HT-29 (cell line): ENCODE measurements around the gene NTRK3. TPM values are rescaled to one million over a fixed set of nuclear protein-coding genes. Genes with fewer than 3 reads are reported as not detected.
"Not testable (repeated sequence)": the region's sequence is repeated elsewhere in the genome, so short reads cannot be mapped to it uniquely, and the experiment has no call there.

Source experiments
- DNase-seq: peaks from one replicate; pipeline ENCODE4 v3.0.0-alpha.2; 2015; ENCODE audit warnings: low spot score
- total RNA-seq: library from RNA; depleted of rRNA; stranded (reverse); fragments of >200 nt; shearing (Covaris generic); gene quantifications from 2 replicates; pipeline ENCODE4 v1.2.3, GENCODE V29; 2014

NTRK3 gene
- total RNA-seq, 1 experiment from 2014 or later, result not detected

DNA sequence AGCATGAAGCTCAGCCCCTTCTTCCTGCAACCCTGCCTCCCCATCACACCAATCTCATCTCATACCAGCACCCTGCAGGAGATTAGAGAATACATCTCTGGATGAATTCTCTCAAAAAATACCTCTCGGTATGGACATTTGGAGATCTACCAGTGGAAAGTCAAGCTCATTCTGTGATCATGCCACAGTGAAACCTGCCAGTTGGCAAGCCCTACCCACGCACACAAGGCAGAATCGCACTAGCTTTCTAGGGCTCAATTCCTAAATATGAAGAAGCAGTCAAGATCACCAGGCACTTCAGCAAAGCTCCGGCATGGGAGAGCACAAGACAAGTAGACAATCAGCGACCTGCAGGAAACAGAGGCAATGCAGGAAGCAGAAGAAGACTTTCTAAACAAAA, 221.2 kb downstream of the NTRK3 start:
- DNase-seq, result no peak

DNA sequence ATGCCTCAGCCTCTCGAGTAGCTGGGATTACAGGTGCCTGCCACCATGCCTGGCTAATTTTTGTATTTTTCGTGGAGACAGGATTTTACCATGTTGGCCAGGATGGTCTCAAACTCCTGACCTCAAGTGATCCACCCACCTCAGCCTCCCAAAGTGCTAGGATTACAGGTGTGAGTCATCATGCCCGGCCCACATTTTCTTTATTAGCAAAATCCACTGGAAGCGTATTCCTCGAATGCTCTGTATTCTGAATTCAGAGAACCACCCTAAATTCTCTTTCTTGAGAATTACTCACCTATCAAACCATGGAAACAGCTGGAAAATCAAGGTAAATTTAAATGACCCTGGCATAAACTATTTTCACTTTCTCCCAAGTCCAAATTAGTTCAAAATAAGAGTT, 223.1 kb downstream of the NTRK3 start:
- not testable (repeated sequence) for DNase-seq

DNA sequence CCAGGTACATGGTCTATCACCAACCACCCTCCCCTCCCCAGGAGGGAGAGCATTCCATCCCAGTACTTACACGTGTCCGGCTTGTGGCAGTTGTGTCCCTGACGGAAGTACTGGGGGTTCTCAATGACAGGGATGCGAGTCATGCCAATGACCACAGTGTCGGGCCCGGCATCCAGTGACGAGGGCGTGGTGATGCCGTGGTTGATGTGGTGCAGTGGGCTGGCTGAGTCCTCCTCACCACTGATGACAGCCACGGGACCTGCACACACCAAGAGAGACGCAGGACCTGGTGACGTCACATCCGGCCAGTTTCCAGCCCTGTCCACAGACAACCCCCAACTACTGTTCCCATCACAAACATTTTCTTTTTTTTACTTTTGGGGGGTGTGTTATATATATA, 223.8 kb downstream of the NTRK3 start:
- DNase-seq, result no peak

DNA sequence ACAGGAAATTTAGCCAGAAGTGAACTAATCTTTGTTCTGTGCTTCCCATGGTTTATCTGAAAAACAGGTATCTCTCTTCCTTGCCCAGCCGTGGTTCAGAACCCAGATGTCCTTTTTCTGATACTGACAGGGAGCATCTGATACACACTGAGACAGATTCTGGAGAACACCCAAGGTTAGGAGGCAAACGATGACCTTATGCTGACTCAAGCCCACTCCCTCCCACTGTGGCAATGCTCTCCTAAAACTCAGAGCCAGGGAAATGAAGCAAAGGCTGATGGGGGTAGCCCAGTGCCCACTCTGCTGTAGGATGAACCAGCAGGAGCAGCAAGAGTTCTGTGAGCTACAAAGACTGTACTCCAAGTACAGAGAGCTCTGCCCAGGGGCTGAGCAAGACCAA, 225.1 kb downstream of the NTRK3 start:
- no peak for DNase-seq

DNA sequence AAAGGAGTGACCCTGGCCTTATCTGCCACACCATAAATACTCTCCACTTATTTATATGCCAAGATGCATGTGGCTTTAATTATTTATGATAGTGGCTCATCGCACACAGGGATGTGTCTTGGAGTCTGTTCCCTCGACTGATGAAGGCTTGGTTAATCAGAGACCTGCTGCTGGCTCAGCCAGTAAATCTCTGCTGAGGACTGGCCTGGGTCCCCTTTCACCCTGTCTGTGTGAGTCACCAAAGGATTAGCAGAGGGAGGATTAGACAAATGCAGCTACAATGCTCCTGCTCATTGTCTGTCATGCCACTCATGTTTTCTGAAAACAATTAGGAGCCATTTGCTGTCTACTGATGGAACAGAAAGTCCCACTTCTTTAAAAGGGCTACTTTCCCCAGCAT, 226.8 kb downstream of the NTRK3 start:
- DNase-seq, result no peak

DNA sequence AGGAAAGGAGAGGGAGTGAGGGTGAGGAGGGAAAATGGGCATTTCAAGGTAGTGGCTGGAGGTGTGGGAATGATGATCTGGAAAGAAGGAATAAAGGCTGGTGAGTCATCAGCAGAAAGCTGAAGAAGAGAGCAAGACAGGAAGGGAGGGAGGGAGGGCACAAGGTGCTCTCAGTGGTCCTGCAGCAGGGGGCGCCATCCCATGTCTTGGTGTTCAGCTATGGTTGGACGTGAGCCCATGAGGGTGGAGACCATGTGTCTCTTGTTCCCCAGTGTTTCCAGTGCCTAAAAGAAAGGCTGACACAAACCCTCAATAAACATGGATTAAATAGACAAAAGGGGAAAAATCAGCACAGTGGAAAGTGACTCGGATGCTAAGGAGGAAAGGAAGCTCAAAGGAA, 228.5 kb downstream of the NTRK3 start:
- no peak for DNase-seq

DNA sequence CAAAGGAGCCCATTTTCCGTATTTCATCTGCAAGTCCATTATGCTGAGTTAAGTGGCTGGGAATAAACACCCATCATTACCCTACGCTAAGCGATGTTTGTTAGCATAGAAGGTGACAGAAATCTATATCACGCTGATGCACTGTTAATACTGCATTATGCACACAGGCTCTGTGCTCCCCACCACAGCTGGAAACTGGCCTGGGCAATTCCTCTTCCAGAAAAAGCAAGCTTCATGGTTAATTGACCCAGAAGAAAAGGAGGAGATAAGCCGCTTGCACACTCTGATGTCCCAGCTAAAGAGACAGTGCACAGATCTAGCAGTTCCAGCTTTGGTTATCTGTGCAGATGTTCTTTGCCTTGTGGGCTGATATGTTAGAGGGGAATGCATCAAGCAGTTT, 232.6 kb downstream of the NTRK3 start:
- no peak for DNase-seq

DNA sequence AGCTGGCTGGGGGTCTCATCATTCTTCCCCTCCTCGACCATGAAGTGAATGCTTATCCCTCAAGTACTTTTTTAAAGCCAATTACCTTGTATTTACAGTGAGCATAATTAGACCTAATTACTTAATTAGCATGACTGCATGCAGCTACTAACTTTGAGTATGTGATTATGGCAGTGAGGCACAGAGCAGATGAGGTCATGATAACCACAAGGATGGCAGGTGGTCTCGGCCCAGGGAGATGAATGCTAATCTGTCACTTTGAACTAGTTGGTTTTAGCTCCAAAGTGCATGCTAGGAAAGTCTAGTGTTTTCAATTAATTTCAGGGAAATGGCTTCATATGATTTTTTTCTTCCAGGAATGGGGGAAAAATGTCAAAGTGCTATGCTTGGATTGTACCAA, 233.8 kb downstream of the NTRK3 start:
- DNase-seq, result no peak

DNA sequence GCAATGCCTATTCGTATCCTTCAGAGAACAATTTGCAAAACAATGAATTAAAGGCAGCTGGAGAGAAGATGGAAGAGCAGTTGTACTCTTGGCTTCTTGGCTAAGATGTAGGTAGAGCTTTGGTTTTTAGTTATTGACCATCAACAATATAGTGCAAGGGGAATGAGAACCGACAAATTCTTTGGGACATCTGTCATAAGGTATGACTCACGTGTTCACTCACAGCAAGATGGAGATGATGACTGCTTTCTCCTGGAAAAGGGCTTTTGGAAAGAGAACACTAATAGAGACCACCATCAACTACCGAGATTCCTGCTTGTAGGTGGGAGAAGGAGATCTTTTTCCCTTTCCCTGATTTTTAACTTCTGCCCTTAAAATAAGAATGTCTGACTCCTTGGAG, 234.9 kb downstream of the NTRK3 start:
- DNase-seq, result no peak

DNA sequence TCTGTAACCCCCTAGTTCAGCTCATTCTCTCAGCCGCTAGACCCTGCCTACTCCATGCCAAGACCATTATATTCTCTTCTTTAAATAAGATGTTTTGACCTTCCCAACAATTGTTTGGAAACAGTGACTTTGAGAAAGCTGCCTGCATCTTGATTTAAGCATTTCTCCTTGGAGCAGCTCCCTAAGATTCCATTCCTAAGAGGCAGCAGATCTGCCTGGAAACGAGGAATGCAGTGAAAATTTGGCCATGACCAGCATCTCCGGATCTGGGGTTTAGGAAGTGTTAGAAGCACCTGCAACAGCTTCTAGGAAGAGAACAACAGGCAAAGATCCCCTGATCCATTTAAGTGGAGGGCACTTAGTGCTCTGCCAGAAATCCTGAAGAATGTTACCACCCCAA, 235.7 kb downstream of the NTRK3 start:
- no peak for DNase-seq

DNA sequence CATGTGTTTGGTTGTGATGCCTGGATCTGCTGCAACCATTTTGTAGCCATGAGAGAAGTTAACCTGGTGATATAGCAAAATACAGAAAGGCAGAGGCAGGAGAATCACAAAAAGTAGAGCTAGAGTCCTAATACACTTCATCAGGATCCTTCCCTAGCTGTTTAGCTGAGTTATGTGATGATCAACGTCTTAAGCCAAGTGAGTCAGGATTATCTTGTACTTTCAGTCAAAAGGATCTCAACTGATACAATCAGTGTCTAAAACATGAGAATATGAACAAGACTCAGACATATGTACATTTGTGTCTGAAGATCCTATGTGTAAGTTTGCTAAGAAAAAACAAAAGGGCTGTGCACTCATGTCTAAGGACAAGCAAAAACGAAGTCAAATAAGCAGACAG, 236.9 kb downstream of the NTRK3 start:
- DNase-seq, result no peak

DNA sequence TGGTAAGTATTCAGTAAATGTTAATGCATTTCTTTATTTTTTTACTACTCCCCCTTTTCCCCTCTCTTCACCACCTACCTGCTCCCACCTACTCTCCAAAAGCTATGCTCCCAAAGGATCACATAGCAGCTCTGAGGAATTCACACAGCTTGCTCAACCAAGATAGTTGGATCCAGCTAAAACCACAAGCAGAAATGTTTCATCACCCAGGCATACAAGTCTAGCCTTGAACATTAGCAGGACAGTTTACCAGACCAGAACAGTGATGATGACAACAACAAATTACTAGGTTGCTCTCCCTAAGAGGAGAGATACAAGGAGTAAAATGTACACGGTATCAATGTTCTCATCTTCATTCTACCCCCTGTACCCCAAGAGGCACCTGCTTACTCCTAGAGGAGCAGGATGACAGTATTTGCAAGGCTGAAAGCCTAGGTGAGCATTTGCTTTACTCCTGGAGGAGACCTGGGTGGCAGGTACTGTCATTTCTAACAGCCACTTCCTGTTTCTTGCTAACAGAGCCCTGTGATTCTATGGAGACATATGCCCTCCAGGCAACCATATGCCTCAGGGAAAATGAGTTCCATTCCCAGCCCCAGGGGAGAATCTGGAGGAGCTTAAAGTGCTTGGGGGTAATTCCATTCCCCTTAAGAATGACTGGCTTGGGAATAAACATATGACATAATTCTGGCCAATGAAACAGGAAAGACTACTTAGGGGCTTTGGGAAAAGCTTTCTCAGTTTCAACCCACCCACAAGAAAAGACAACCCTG, 237.5 kb downstream of the NTRK3 start:
- DNase-seq, result no peak

DNA sequence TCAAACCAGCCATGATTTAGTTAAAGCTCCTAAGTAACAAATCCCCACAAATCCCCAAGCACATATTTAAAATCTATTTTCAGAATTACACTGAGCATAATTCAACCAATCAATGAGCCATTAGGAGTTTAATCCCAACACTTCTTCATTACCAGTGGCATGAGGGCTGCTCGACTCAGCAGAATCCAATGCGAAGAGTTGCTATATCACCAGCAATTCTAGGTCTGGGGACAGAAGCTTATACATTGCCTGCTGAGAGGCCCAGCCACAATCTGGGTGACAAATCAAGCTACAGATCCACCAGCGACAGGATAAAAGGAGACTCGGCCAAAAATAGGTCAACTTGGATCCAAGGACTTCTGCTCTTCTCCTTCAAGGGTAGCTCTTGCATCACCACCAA, 238.8 kb downstream of the NTRK3 start:
- no peak for DNase-seq

DNA sequence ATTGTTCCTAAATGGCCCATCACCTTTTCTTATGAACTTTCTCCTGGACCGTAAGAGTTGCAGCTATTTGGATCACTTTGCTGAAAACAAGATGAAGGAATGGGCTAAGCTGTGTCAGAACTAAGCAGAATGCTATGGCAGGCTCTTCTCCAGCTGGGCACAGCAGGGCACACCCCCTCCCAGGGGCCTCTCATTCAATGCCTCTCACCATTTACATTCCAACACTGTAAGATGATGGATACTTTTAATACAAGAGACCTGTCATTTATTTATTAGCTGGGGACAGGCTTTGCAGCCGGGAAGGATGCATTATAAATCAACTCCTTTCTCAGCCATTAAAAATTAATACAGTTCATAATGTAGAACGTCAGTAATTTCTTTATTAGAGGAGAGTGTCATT, 240.1 kb downstream of the NTRK3 start:
- DNase-seq, result no peak

DNA sequence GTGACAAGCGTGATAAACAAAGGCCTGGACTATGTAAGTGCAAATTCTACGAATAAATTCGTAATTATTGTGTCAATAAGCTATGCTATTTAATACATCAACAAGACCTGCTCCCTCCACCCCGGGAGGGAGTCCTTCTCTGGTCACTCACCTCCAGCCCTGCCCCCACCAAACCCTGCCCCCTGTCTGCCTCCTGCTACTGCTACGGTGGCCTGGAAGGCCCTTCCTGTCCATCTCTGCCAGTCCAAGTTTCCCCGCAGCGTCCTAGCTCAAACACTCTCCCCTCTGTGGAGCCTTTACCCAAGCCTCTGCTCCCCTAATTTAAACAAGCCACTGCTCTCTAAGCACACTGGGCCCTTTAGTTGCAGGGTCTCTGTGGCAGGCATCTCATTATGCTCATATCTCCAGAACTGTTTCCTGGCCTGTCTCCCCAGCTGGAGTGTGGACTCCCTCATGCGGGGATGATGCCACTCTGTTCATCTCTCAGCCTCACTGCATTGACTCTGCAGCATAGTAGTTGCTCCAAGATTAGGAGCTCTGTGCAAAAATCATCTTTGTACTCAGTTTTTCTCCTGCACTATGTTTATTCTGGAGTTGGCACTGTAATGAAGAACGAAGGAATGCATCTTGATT, 241.2 kb downstream of the NTRK3 start:
- DNase-seq, result no peak

DNA sequence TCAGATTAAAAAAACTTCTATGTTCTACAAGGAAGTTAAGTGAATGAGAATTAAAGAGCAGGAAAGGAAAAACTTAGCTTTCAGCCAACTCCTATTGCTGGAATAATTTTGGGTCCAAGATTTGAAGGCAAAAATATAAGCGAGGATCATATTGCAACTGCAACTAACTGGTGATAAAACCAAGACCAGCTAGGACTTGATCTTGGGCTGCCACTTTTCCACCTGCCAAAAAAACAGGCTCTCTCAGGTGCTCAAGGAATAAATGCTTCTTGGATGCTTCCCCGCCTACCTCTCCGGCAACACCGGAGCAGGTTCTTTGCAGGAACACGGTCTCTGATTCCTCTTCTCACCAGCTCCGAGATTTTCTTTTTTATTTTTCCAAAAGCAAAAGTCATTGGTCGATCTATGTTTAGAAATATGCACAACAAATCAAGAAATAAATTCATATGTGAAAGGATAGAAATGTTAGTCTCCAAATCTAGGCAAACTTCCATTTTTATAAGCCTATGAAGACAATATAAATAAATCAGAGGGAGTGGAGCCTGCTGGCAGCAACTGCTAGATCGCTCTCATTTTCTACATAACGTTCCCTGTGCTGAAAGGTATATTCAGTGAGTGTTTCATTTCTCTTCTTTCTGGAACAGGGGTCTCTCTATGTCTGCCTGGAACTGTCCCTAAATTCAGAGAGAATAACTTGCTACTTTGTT, 241.9 kb downstream of the NTRK3 start:
- no peak for DNase-seq

DNA sequence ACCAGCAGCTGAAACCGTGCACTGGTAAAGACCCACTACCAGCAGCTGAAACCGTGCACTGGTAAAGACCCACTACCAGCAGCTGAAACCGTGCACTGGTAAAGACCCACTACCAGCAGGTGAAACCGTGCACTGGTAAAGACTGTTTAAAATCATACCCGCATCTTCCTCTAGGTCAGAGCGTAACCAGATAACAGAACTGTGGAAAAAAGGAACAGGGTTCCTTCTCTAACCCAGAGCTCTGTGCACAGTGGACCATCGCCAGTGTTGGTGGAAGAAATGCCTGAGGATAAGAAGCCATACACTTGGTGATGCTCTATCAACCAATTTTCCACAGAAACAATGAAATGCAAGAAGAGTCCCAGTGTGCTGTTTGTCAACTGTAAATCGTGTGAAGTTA, 243.4 kb downstream of the NTRK3 start:
- no peak for DNase-seq

DNA sequence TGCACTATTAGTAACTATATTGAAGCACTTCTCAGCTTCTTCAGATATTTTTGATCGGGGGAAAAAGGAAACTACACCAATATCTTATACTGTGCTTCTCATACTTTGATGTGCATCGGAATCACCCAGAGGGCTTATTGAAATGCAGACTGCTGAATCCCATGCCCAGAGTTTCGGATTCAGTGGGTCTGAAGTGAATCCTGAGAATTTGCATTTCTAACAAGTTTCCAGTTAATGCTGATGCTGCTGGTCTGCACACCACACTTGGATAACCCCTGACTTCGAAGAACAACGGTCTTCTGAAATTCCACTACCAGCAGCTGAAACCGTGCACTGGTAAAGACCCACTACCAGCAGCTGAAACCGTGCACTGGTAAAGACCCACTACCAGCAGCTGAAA, 243.9 kb downstream of the NTRK3 start:
- no peak for DNase-seq

DNA sequence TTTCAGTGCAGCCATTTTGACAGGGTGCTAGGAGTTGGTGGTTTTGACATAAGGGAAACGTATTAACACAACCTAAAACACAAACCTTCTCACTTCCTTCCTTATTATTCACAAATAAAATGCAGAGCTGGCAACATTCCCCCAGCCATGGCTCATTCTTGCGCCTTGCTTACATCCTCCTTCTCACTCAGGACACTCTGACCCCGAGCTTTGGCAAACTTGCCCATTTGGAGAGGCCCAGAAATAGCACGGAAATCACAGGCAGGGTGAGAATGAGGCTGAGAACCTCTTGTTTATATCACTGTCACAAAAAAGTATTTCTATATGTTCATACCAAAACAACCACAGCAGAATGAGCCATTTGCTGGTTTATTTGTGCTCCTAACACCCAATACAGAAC, 244.3 kb downstream of the NTRK3 start:
- no peak for DNase-seq

DNA sequence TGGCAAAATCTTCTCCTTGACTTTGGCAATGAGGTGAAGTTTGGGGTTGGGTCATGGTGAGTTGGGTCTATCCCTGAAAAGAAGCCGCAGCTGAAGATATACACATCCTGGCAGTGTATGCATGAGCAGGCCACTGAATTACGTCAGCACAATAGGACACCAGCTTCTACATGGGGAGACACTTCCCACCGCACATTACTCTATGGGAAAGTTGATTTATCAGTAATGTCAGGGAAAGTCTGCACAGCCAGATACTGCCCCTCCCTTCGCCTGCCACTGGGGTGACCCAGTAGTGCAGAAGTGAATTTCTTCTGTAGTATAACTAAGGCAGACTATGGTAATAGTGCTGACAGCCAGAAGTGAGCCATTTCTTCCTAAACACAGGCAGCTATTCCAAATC, 245.0 kb downstream of the NTRK3 start:
- no peak for DNase-seq

DNA sequence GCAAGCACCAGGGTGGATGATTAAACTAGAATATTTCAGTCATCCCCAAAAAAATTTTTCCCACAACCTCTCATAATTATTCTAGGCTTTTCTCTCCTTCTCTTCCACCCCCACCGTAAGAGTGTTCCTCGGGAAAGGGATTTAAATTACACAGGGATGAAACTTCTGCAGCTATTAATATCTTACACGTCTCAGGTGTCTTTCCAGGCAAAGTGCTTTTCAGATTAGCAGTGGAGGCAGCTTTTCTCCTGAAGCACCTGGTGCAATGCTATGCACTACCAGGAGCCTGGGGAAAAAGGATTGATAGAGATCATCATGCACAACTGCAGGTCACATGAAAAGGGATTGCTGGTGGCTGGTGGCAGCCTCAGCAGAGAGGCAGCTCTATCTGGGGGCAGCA, 250.4 kb downstream of the NTRK3 start:
- no peak for DNase-seq

DNA sequence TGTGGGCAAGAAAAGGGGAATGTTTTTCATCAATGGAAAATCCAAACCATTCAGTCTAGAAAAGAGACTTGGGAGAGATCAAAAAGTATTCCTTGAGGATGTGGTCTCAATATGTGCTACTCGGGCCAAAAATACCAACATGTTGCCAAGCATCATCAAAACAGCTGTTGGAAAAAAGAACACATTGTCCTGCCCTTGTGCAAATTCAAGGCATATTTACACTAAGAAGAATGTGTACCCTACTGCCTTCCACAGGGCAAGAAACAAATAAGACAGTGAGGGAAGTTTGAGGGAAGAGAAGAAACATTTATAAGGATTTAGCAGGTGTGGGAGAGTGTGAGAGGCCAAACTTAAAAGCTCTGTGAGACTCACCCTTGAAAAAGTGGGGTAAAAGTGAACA, 252.1 kb downstream of the NTRK3 start:
- DNase-seq, result no peak
